Glomerular visceral epithelial cell (primary cell): ENCODE data around the gene KCNC3.
A peak's percentile ranks its signal among the peaks of the same experiment; 100 is the strongest.

Source experiments
- DNase-seq: peaks from one replicate; pipeline ENCODE4 v3.0.0-alpha.2; 2016; ENCODE audit errors: extremely low spot score

Gene KCNC3

GRCh38 chr19:50275577-50276368, 53.4 kb downstream of the KCNC3 start:
- DNase-seq, result peak; percentile 37

GRCh38 chr19:50273821-50274220, 55.4 kb downstream of the KCNC3 start:
- DNase-seq, result no peak

GRCh38 chr19:50272263-50272897, 56.8 kb downstream of the KCNC3 start:
- DNase-seq, result no peak

- no peak for DNase-seq
Measured at GRCh38 chr19:50269653-50270052, 59.5 kb downstream of the KCNC3 start.

GRCh38 chr19:50268501-50268900, 60.7 kb downstream of the KCNC3 start:
- DNase-seq, result no peak

- no peak for DNase-seq
Measured at GRCh38 chr19:50268041-50268440, 61.1 kb downstream of the KCNC3 start.

GRCh38 chr19:50266896-50267295, 62.3 kb downstream of the KCNC3 start:
- no peak for DNase-seq

- no peak for DNase-seq
Measured at GRCh38 chr19:50266041-50266440, 63.1 kb downstream of the KCNC3 start.

GRCh38 chr19:50264483-50265186, 64.5 kb downstream of the KCNC3 start:
- DNase-seq, result no peak

GRCh38 chr19:50263176-50263575, 66.0 kb downstream of the KCNC3 start:
- DNase-seq, result no peak
